GM19328 (cell line): Measurements from ENCODE around the gene DTYMK.

Experiments
- ATAC-seq: cut with Tn5 transposase; IDR thresholded peaks from one replicate; pipeline ENCODE4 v1.9.1; 2021; ENCODE audit warnings: mild to moderate bottlenecking, moderate library complexity; ENCODE audit not compliant: unreplicated experiment

The DTYMK gene

DNA sequence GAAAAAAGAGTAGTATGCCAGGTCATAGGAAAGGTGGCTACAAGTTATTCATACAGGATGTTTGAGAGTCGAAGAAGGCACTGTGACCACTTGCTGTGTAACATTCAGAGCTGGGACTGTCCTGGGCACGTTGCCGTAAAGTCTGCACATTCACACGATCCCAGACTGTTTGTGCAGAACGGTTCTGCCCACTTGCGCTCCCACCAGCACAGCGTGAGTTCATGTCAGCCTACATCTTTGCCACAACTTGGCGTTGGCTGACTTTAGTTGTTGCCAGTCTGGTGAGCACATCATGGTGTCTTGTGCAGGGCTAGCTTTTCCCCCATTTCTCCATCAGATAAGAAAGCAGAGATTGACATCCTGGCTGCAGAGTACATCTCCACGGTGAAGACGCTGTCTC, 22.3 kb upstream of the DTYMK start:
- no peak for ATAC-seq

DNA sequence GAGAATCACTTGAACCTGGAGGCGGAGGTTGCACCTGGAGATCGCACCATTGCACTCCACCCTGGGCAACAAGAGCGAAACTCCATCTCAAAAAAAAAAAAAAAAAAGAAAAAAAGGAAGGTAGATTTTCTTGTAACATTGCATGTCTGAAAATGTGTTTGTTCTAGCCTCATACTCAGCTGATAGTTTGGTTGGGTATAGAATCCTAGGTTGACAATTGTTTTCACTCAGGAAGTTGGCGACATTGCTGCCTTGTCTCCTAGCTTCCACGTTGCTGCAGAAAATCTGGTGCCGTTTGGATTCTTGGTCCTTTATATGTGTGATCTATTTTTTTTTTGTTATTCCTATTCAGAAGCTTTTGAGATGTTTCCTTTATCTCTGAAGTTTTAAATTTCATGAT, 19.9 kb upstream of the DTYMK start:
- no peak for ATAC-seq

DNA sequence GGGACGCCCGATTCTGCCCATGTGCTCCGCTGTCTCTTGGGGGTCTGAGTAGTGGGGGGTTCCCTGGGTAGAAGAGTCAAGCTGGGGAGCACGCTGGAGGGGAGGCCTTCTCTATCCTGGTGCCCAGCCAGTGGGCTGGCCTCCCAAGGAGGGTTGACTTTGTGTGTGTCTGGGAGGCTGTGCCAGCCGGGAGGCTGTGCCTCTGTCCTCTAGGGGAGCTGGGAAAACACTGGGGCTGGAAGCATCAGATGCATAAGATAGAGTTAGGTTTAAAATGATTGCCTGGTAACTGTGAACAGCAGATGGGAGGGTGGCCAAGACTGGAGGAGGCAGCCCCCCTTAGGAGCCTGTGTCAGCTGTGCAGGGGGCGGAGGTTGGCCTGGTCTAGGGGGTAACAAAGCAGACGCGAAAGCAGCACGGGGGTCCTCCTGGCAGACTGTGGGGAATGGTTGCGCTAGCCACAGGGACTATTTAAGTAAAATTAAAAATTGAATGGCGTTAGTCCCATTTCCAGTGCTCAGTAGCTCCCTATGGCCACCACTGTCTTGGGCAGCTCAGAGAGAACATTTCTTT, 16.5 kb upstream of the DTYMK start:
- ATAC-seq, result no peak

GRCh38 chr2:241702155-241703031, 15.8 kb upstream of the DTYMK start:
- ATAC-seq, result peak; percentile 58

DNA sequence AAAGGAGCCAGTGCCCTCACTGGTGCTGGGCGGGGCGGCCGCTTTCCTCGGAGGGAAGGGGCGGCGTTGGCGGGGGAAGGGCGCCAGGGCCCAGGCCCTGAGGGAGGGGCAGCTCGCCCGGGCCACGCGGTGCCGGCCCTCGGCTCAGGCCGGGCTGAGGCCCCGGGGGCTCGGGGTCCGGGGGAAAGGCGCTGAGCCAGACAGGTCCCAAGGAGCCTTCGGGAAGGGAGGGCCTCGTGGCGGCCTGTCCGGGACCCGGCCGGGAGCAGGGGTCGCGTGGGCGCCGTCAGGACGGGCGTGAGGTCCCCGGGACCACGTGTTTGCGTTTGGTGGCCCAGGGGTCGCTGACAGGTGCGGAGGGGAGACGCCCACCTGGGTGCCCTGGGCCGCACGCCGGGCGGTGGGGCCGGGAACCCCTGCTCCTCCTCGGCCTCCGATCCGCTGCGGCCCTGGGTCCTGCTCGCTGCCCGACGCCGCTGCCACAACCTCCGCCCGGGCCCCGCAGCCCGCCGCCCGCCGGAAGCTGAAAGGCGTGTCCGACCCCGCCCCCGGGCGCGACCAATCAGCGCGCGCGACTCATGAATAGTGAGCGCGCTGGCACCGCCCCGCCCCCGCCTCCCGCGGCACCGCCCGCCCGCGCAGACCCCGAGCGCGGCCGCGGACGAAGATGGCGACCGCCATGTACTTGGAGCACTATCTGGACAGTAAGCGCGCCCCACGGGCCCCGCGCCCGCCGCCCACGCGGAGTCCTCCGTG, 15.0 kb upstream of the DTYMK start, which contains the start of gene ING5:
ING5 (plus strand) TSS at position 641 of the 756 bp plus-strand sequence; CDS start at position 668, 27 bp downstream.
- peak; percentile 48 for ATAC-seq

DNA sequence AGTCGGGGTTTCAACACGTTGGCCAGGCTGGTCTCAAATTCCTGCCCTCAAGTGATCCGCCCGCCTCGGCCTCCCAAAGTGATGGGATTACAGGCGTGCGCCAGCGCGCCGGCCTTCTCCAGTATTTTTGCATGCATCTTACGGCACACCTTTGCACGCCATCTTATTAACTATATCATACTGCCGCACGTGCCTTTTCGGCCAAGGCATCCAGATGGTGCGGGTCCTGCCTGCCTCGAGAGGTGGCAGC, 14.5 kb upstream of the DTYMK start:
- ATAC-seq, result no peak

DNA sequence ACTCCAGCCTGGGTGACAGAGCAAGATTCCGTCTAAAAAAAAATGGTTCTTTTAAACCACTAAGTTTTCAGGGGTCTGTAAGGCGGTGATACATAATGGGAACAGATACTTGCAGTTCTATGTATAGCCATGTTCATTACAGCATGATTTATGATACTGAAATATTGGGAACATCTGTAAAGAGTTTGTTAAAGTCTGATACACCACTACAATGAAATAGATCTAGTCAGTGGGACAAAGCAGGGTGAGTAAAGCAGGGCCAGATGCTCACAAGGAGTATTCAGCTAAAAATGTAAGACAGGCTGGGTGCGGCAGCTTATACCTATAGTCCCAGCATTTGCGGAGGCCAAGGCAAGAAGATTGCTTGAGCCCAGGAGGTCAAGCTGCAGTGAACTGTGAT, 9.0 kb upstream of the DTYMK start:
- ATAC-seq, result no peak

- no peak for ATAC-seq
Observed at GRCh38 chr2:241692448-241692847, 5.8 kb upstream of the DTYMK start.

GRCh38 chr2:241690202-241690717, 3.6 kb upstream of the DTYMK start:
- ATAC-seq, result no peak

DNA sequence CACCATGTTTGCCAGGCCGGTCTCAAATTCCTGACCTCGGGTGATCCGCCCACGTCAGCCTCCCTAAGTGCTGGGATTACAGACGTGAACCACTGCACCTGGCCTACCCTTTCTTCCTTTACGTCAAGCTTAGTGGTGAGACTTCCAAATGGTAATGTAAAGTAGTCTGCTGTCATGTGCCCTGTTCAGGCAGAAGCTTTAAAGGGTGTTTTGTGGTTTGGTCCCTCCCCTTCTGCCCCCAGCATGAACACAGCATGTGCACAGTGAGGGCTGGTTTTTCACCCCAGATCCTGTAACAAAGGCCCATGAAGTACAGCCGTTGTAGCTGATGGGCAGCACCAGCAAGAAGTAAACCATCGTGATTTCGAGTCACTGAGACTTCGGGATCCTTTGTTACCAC, 2.7 kb upstream of the DTYMK start:
- no peak for ATAC-seq

- ATAC-seq, result peak; percentile 7
Observed at GRCh38 chr2:241686324-241686649, 328 bp downstream of the DTYMK start.

- no peak for ATAC-seq
Observed at GRCh38 chr2:241680827-241681599, 5.6 kb downstream of the DTYMK start.

- ATAC-seq, result no peak
Observed at GRCh38 chr2:241680044-241680443, 6.6 kb downstream of the DTYMK start.

DNA sequence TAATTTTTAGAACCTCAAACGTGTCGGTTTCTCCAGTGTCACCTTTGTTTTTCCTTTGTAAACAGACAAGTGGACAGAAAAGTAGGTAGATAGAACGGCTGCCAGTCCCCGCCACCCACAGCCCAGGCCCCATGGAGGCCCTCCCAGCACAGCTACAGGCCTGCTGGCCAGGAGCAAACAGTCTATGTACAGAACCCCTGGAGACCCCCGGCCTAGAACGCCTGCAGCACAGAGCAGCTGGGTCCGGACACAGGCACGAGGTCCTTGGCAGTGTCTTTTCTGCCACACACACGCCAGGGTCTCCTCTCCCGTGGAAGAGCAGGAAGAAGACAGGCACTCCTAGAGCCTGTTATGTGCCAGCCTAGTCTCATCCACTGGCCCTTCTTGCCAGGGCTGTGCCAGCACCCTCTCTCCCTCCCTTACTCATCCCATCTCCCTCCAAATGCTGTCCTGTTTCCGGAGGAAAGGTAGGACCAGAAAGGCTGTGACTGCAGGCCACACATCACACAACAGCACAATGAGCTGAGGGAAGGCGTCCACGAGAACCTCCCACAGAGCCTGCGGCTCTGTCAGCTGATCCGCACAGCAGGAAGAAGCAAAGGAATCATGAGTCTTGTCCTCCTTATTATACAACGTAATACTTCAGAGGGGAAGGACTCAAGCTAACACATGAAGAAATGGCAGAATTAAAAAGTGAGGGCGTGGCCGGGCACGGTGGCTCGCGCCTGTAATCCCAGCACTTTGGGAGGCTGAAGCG, 7.7 kb downstream of the DTYMK start:
- ATAC-seq, result no peak

DNA sequence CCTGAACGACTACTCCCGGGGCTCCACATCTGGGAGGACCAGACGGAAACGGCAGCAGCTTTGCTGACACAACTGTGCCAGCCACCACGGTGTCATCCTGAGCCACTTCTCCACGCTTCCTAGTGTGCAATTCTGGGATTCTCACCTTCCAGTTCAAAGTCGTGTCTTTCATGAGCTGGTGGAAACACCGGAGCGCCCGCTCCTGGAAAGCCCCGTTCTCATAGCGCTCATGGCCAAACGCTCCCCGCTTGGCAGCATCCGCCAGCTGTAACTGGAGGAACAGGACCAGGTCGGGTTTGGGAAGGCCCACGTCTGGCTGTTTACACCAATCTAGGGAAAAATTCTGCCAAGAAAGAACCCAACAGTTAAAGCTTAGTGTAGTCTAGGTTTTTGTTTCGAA, 8.3 kb downstream of the DTYMK start:
- no peak for ATAC-seq

- ATAC-seq, result no peak
Observed at GRCh38 chr2:241677392-241677791, 9.2 kb downstream of the DTYMK start.

DNA sequence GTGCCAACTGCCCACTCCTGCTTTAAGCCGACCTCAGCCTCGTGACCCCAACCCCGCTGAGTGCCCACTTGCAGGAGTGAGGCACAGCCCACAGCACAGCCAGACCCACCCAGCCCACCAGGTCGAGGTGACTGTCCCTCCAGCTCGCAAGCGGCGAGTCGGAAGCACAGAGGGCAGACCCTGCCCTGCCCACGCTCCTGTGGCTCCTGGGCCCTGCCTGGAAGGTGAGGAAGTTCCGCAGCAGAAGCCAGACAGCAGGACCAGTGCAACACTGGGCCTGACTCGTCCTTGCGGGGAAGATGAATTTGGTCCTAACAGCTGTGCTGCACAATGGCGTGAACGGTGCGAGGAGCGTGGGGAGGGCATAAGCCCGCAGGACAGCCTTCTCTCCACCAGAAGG, 9.9 kb downstream of the DTYMK start:
- ATAC-seq, result no peak

DNA sequence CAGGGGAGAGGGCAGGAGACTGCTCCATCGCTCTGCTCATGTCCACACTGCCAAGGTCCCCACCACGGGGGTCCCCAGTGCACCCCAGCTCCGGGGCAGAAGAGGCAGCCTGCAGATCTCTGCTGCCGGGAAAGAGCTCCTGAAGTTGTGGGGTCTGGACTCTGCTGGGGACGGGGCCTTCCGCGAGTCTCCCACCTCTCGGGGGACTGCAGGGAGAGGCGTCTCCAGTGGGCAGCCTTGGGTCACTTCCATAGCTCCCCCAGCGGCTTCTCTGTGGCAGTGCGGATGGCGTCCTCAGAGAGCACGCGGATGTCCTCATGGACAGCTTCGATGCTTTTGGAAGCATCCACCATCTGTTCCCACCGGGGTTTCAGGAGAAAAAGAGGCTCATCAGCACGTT, 10.7 kb downstream of the DTYMK start:
- ATAC-seq, result no peak

DNA sequence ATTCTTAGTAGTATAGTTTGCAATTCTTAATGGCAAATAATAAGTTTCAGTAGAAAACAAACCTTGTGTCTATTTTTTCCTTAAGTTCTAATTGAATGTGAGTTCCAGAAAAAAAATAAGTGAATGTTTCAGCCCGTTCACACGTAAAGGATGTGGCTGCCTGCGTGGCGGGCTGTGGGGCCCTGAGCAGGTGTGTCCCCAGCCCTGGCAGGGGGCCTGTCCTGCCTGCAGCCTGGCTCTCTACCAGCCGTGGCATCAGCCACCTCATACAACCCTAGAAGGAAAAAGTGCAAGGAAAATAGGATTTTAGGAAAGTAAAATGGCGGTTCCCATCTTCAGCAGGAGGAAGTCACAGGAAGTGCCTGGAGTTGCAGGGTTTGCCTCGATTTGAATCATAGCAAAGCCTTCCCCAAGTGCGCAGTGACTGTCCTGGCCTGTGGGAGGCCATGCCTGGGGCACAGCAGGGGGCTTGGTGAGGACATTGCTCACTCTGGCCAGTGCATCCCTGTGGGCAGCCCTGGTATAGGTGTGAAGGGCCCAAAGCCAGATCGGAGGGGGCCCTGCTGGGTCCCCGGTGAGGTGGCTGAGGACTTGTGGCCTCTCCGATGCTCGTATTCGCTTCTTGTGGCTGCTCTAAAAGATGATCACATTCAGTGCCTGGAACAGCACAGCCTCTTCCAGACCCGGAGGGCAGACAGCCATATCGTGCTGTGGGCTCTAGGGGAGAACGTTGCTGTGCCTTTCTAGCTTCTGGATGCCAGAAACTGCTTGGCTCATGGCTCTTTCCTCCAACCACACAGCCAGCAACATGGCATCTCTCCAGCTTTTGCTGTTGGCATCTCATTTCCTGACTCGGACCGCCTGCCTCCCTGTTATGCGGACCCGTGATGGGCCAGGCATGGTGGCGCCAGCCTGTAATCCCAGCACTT, 12.6 kb downstream of the DTYMK start:
- ATAC-seq, result no peak
